ENCODE data around the gene CTDP1.

DNA sequence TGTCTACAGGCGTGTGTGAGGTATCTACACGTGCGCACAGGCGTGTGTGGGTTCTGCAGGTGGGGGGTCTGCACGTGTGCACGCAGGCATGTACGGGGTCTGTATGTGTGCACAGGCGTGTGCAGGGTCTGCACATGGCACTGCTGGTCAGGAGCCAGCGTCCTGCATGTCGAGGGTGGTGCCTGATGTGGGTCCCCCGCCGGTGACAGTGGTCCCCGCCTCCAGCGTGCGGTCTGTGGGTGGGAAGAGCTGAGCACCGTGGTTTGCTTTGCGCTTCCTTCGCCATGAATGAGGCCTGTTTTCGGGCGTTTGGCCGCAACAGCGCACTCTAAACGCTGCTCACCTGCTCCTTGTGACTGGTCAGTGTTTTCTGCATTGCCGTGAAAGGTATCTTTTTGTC is 57.2 kb downstream of the CTDP1 start:
- TF ChIP-seq POLR2AphosphoS5 (IDR thresholded peaks at IDR 0.05; ENCODE audit: low read depth, low read length) (no peak), TAF1 (IDR thresholded peaks at IDR 0.05; ENCODE audit: borderline replicate concordance, insufficient read depth, low read length) (no peak), SIN3A (IDR thresholded peaks at IDR 0.05; ENCODE audit: borderline replicate concordance, insufficient read depth, low read length) (no peak)
